GM23338 (cell line): ENCODE data around the gene SLC4A5. TPM values are rescaled to one million over a fixed set of nuclear protein-coding genes. Genes with fewer than 3 reads are reported as not detected.

Experiments
- ATAC-seq: fragments of 200-7000 bp; cut with Tn5 transposase; 3 replicates; pipeline ENCODE4 v1.9.1; 2020
- DNase-seq: peaks from one replicate; pipeline ENCODE4 v3.0.0-alpha.2; 2015; ENCODE audit warnings: low spot score
- H2AFZ ChIP-seq: fragments of 200-600 bp; sonication (generic); 2 replicates; pipeline ENCODE4 v1.8.0; 2016; ENCODE audit warnings: antibody characterized with exemption, mild to moderate bottlenecking, moderate library complexity
- H3F3A ChIP-seq: fragments of 200-600 bp; sonication (generic); replicated peaks from 2 replicates; pipeline ENCODE4 v1.8.0; 2017; ENCODE audit warnings: antibody characterized with exemption, mixed run types, low read depth
- H3K27ac ChIP-seq: fragments of 200-600 bp; sonication (generic); 2 replicates; pipeline ENCODE4 v1.6.1; 2016; ENCODE audit warnings: low read depth
- H3K27me3 ChIP-seq: fragments of 200-600 bp; sonication (generic); 2 replicates; pipeline ENCODE4 v1.8.0; 2016; ENCODE audit warnings: mild to moderate bottlenecking, mixed run types, moderate library complexity; ENCODE audit not compliant: insufficient read depth
- H3K36me3 ChIP-seq: fragments of 200-600 bp; sonication (generic); 2 replicates; pipeline ENCODE4 v1.8.0; 2016; ENCODE audit warnings: mild to moderate bottlenecking; ENCODE audit not compliant: insufficient read depth
- H3K4me1 ChIP-seq: fragments of 200-600 bp; sonication (generic); 2 replicates; pipeline ENCODE4 v1.8.0; 2016; ENCODE audit warnings: mild to moderate bottlenecking, moderate library complexity; ENCODE audit not compliant: insufficient read depth
- H3K4me2 ChIP-seq: fragments of 200-600 bp; sonication (generic); 2 replicates; pipeline ENCODE4 v1.7.1; 2017; ENCODE audit warnings: mixed run types
- H3K4me3 ChIP-seq: fragments of 200-600 bp; sonication (generic); 2 replicates; pipeline ENCODE4 v1.6.1; 2016; ENCODE audit warnings: mixed run types
- H3K79me2 ChIP-seq: fragments of 200-600 bp; sonication (generic); replicated peaks from 2 replicates; pipeline ENCODE4 v1.8.0; 2017; ENCODE audit warnings: mild to moderate bottlenecking; ENCODE audit not compliant: insufficient read depth
- H3K9me2 ChIP-seq: fragments of 200-600 bp; sonication (generic); 2 replicates; pipeline ENCODE4 v1.8.0; 2017; ENCODE audit not compliant: insufficient read depth
- H4K20me1 ChIP-seq: fragments of 200-600 bp; sonication (generic); replicated peaks from 2 replicates; pipeline ENCODE4 v1.8.0; 2017; ENCODE audit warnings: mild to moderate bottlenecking; ENCODE audit not compliant: insufficient read depth
- H3K27ac Mint-ChIP-seq: 2 replicates; pipeline ENCODE4 v1.8.0; 2020; ENCODE audit warnings: inconsistent platforms, mild to moderate bottlenecking, moderate library complexity, mixed read lengths
- H3K27me3 Mint-ChIP-seq: 3 replicates; pipeline ENCODE4 v1.8.0; 2022; ENCODE audit warnings: low read depth, mild to moderate bottlenecking, moderate library complexity, mixed read lengths, inconsistent platforms; ENCODE audit not compliant: insufficient read depth, poor library complexity
- H3K36me3 Mint-ChIP-seq: 3 replicates; pipeline ENCODE4 v1.8.0; 2021; ENCODE audit warnings: low read depth, mild to moderate bottlenecking, inconsistent platforms, moderate library complexity, mixed read lengths
- H3K4me1 Mint-ChIP-seq: 3 replicates; pipeline ENCODE4 v1.8.0; 2020; ENCODE audit warnings: mild to moderate bottlenecking, inconsistent platforms, mixed read lengths
- H3K4me3 Mint-ChIP-seq: 3 replicates; pipeline ENCODE4 v1.8.0; 2021; ENCODE audit warnings: moderate library complexity, mild to moderate bottlenecking, inconsistent platforms, mixed read lengths
- H3K9me3 Mint-ChIP-seq: 3 replicates; pipeline ENCODE4 v1.8.0; 2020; ENCODE audit warnings: moderate library complexity, mild to moderate bottlenecking, inconsistent platforms, mixed read lengths
- EZH2 ChIP-seq: fragments of 200-600 bp; sonication (generic); IDR thresholded peaks from one replicate; pipeline ENCODE4 v1.8.0; 2017; ENCODE audit warnings: antibody characterized with exemption, mild to moderate bottlenecking, low read depth; ENCODE audit not compliant: unreplicated experiment
- EZH2phosphoT487 ChIP-seq: fragments of 200-600 bp; sonication (generic); IDR thresholded peaks from one replicate; pipeline ENCODE4 v1.8.1; 2018; ENCODE audit warnings: antibody characterized with exemption; ENCODE audit not compliant: unreplicated experiment
- NANOG ChIP-seq: IDR thresholded peaks from 2 replicates; pipeline ENCODE4 v1.6.1; 2016; ENCODE audit warnings: antibody characterized with exemption, borderline replicate concordance
- POLR2AphosphoS5 ChIP-seq: IDR thresholded peaks from 2 replicates; pipeline ENCODE4 v1.6.1; 2016; ENCODE audit warnings: antibody characterized with exemption, low read depth
- STAT1 ChIP-seq: IDR thresholded peaks from one replicate; pipeline ENCODE4 v1.6.1; 2016; ENCODE audit warnings: antibody characterized with exemption; ENCODE audit not compliant: unreplicated experiment
- polyA plus RNA-seq: library from polyadenylated mRNA; unstranded; fragments of >200 nt; fragmentation: Nextera tagmentation; extraction: Ambion mirVana; gene quantifications from 2 replicates; pipeline ENCODE4 v1.2.1, GENCODE V29; 2016
- total RNA-seq: library from RNA; depleted of rRNA; stranded (reverse); fragments of >200 nt; shearing (Covaris generic); gene quantifications from 2 replicates; pipeline ENCODE4 v1.2.3, GENCODE V29; 2014
- TF ChIP-seq, protein P1 (sequence below), 2 experiments: fragments of 200-600 bp in 1 of 2; sonication (generic) in 1 of 2; conservative IDR thresholded peaks; 2 replicates each; pipeline versions ENCODE4 v1.5.1 to v1.6.1; 2016 to 2017; ENCODE audit warnings: antibody characterized with exemption in 2 of 2, low read depth in 2 of 2, mild to moderate bottlenecking in 2 of 2, moderate library complexity in 1 of 2

SLC4A5 gene
- total and polyA plus RNA-seq, 2 experiments from 2014 or later = 0.24 to 0.70 TPM

DNA sequence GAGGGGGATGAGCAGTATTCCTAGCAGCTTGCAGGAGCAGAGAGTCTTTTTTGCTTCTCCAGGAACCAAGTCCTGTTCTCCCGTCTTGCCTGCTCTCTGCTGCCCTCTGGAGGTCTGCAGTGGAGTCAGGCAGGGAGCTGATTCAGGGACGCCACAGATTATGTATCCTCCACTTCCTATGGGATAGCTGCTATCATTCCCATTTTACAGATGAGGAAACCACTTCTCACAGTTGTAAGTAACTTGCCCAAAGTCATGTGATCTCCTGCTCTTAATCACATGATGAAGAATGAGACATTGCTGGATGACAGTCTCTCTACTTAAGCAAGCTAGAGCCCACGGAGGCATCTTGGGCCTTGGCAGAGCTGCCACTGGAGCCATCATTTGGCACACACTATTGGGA is 8.3 kb downstream of the SLC4A5 start:
- H3K4me3 ChIP-seq = no peak overlapping the region
- no peaks in the 10 kb centered on the region for H3K79me2 ChIP-seq
- Mint-ChIP-seq H3K9me3 (no peaks in the 10 kb centered on the region), H3K4me1 (no peaks in the 10 kb centered on the region), H3K27ac (no peak overlapping the region), H3K27me3 (peaks cover 2% of the 10 kb centered on the region), H3K4me3 (no peak overlapping the region), H3K36me3 (no peaks in the 10 kb centered on the region)
- no peak for TF ChIP-seq EZH2phosphoT487
- TF ChIP-seq EZH2 = no peak
- TF ChIP-seq, protein P1, sequence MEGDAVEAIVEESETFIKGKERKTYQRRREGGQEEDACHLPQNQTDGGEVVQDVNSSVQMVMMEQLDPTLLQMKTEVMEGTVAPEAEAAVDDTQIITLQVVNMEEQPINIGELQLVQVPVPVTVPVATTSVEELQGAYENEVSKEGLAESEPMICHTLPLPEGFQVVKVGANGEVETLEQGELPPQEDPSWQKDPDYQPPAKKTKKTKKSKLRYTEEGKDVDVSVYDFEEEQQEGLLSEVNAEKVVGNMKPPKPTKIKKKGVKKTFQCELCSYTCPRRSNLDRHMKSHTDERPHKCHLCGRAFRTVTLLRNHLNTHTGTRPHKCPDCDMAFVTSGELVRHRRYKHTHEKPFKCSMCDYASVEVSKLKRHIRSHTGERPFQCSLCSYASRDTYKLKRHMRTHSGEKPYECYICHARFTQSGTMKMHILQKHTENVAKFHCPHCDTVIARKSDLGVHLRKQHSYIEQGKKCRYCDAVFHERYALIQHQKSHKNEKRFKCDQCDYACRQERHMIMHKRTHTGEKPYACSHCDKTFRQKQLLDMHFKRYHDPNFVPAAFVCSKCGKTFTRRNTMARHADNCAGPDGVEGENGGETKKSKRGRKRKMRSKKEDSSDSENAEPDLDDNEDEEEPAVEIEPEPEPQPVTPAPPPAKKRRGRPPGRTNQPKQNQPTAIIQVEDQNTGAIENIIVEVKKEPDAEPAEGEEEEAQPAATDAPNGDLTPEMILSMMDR (conservative IDR thresholded peaks at IDR 0.05; ENCODE audit: low read depth in 2 of 2) = peak; percentile 79 to 96
- TF ChIP-seq NANOG = no peak
- no peak for TF ChIP-seq POLR2AphosphoS5
- H3K9me2 ChIP-seq = no peaks in the 10 kb centered on the region
- DNase-seq = peak; percentile 86
- H3K27ac ChIP-seq = no peak overlapping the region
- H3K4me2 ChIP-seq = no peak overlapping the region
- no peaks in the 10 kb centered on the region for H3K27me3 ChIP-seq
- no peak overlapping the region; the same call in 1 of the 2 replicates for H2AFZ ChIP-seq
- no peaks in the 10 kb centered on the region for H3K4me1 ChIP-seq
- no peaks in the 10 kb centered on the region for H3K36me3 ChIP-seq
- H4K20me1 ChIP-seq = no peaks in the 10 kb centered on the region
- peak; percentile 95 for ATAC-seq
- H3F3A ChIP-seq = no peaks in the 10 kb centered on the region

DNA sequence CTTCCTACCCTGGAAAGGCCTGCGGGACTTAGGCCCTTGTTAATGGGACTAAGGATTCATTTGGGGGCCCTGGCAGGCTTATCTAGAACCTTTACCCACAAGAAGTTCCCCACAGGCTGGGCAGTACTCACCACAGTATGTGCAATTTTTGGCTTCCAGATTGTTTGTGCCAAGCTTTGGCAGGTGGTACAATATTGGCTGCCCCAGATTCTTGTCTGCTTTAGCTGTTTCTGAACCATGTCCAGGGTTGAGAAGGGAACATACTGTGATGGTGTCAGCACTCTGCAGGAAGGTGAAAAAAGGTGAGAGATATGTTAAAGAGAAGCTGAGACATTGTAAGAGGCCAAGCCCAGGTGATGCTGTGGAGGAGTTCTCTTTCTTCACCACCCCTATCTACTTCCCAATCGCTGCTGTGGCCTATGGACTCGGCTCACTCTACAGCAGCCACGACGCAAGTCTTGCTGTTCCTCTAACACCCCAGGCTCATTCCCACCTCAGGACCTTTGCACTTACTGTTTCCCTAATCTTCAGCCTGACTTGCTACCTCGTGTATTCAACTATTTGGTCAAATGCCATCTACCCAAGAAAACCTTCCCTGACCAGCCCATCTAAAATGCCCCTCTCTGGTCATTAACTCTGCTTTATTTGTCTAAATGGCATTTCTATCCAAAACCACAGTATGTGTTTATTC is 9.2 kb downstream of the SLC4A5 start:
- H3K4me1 Mint-ChIP-seq = no peaks in the 10 kb centered on the region
- no peak for TF ChIP-seq STAT1
- TF ChIP-seq NANOG = no peak
- no peak for TF ChIP-seq EZH2phosphoT487

DNA sequence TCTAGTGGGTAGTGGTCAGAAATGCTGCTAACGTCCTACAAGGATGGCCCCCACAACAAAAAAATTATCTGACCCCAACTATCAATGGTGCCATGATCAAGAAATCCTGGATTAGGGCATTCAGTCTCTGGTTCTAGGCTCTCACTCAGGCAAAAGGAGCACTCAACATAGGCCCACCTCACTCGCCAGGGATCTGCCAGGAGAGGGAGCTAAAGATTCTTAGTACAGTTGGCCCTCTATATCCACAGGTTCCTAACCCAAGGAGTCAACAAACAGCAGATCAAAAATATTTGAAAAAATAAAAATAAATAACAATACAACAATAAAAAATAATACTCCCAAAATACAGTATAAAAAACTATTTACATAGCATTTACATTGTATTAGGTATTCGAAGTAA is 10.0 kb downstream of the SLC4A5 start:
- no peaks in the 10 kb centered on the region for H3F3A ChIP-seq
- no peaks in the 10 kb centered on the region for H3K36me3 ChIP-seq
- Mint-ChIP-seq H3K9me3 (no peaks in the 10 kb centered on the region), H3K27ac (no peak overlapping the region), H3K4me1 (peaks cover 2% of the 10 kb centered on the region; the same call in 1 of the 3 replicates), H3K27me3 (no peaks in the 10 kb centered on the region), H3K4me3 (no peak overlapping the region), H3K36me3 (no peaks in the 10 kb centered on the region)
- no peak overlapping the region for H3K27ac ChIP-seq
- H3K4me1 ChIP-seq = no peaks in the 10 kb centered on the region
- no peaks in the 10 kb centered on the region for H3K79me2 ChIP-seq
- H3K9me2 ChIP-seq = no peaks in the 10 kb centered on the region
- no peak overlapping the region for H2AFZ ChIP-seq
- peak; percentile 77 for DNase-seq
- TF ChIP-seq, protein P1 (conservative IDR thresholded peaks at IDR 0.05; ENCODE audit: low read depth in 2 of 2) = peak; percentile 62 to 86
- no peak for TF ChIP-seq NANOG
- H3K27me3 ChIP-seq = no peaks in the 10 kb centered on the region
- H3K4me2 ChIP-seq = no peak overlapping the region
- peak; percentile 90 for ATAC-seq
- H4K20me1 ChIP-seq = no peaks in the 10 kb centered on the region
- H3K4me3 ChIP-seq = no peak overlapping the region

More for the DNA sequence above, 9.2 kb downstream of the SLC4A5 start:
- Histone ChIP-seq H3K4me3 (no peak overlapping the region), H3K4me1 (no peaks in the 10 kb centered on the region), H3K4me2 (no peak overlapping the region), H3K27me3 (no peaks in the 10 kb centered on the region), H2AFZ (no peak overlapping the region), H4K20me1 (no peaks in the 10 kb centered on the region), H3K79me2 (no peaks in the 10 kb centered on the region), H3K27ac (no peak overlapping the region), H3K9me2 (no peaks in the 10 kb centered on the region), H3K36me3 (no peaks in the 10 kb centered on the region), H3F3A (no peaks in the 10 kb centered on the region)
- Mint-ChIP-seq H3K9me3 (no peaks in the 10 kb centered on the region), H3K4me3 (no peak overlapping the region; the same call in 2 of the 3 replicates), H3K27me3 (no peaks in the 10 kb centered on the region), H3K27ac (no peak overlapping the region), H3K36me3 (no peaks in the 10 kb centered on the region)
- ATAC-seq = no peak
- DNase-seq = no peak
